SK-N-SH (cell line): ENCODE data around the gene TMEM74B.

ENCODE experiments used
- EZH2phosphoT487 ChIP-seq: fragments of 200-600 bp; sonication (generic); IDR thresholded peaks from 2 replicates; pipeline ENCODE4 v1.6.1; 2017; ENCODE audit warnings: low read depth, mixed run types, mild to moderate bottlenecking, antibody characterized with exemption, moderate library complexity, borderline replicate concordance
- MXI1 ChIP-seq: IDR thresholded peaks from 2 replicates; pipeline ENCODE4 v1.6.1; 2012; ENCODE audit warnings: mild to moderate bottlenecking, low read depth, low read length, improper control_type of control experiment
- POLR2AphosphoS5 ChIP-seq: IDR thresholded peaks from 2 replicates; pipeline ENCODE4 v1.6.1; 2012; ENCODE audit warnings: low read depth, low read length
- RAD21 ChIP-seq: IDR thresholded peaks from 2 replicates; pipeline ENCODE4 v1.6.1; 2012; ENCODE audit warnings: mild to moderate bottlenecking, low read length
- TF ChIP-seq, protein P1 (sequence below): fragments of 200-600 bp; sonication (generic); IDR thresholded peaks from 2 replicates; pipeline ENCODE4 v1.6.1; 2017; ENCODE audit warnings: antibody characterized with exemption, mild to moderate bottlenecking, moderate library complexity

- TF ChIP-seq, protein P1, sequence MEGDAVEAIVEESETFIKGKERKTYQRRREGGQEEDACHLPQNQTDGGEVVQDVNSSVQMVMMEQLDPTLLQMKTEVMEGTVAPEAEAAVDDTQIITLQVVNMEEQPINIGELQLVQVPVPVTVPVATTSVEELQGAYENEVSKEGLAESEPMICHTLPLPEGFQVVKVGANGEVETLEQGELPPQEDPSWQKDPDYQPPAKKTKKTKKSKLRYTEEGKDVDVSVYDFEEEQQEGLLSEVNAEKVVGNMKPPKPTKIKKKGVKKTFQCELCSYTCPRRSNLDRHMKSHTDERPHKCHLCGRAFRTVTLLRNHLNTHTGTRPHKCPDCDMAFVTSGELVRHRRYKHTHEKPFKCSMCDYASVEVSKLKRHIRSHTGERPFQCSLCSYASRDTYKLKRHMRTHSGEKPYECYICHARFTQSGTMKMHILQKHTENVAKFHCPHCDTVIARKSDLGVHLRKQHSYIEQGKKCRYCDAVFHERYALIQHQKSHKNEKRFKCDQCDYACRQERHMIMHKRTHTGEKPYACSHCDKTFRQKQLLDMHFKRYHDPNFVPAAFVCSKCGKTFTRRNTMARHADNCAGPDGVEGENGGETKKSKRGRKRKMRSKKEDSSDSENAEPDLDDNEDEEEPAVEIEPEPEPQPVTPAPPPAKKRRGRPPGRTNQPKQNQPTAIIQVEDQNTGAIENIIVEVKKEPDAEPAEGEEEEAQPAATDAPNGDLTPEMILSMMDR, result no peak
- TF ChIP-seq EZH2phosphoT487, result no peak
- no peak for TF ChIP-seq POLR2AphosphoS5
- no peak for TF ChIP-seq MXI1
- no peak for TF ChIP-seq RAD21
These were observed 6.1 kb upstream of the TMEM74B start for GRCh38 chr20:1190847-1191246.
